ENCODE results near the gene CELSR2. TPM values are rescaled to one million over a fixed set of nuclear protein-coding genes. Genes with fewer than 3 reads are reported as not detected.

The CELSR2 gene
- total and polyA plus RNA-seq, 9 donors = 1.2 to 8.6 (median 4.2) TPM

DNA sequence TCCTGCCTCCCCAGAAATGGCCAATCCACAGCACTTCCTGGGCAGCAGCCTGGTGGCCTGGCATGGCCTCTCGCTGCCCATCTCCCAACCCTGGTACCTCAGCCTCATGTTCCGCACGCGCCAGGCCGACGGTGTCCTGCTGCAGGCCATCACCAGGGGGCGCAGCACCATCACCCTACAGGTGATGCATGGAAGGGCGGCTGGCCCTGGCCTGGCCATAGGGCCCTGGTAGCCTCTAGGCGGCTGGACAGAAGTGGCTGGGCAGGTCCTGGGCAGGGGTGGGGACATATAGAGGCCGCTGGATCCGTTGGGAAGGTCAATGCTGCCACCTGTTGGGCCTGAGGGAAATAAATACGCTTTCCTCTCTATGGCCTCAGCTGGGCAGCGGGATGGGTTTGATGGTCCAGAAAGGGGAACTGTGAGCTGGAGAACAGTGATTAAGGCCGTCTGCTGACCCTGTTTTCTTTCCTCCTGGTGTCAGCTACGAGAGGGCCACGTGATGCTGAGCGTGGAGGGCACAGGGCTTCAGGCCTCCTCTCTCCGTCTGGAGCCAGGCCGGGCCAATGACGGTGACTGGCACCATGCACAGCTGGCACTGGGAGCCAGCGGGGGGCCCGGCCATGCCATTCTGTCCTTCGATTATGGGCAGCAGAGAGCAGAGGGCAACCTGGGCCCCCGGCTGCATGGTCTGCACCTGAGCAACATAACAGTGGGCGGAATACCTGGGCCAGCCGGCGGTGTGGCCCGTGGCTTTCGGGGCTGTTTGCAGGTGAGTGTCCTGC, 14.4 kb downstream of the CELSR2 start:
- DNase-seq = peak; percentile 78
- Histone ChIP-seq H3K27me3 (ENCODE audit: control insufficient read depth, insufficient read depth, low read length) (no peaks in the 10 kb centered on the region), H3K27ac (ENCODE audit: low read length) (no peak overlapping the region), H3K36me3 (ENCODE audit: control insufficient read depth, insufficient read depth, low read length) (peaks cover 9% of the 10 kb centered on the region), H3K4me1 (ENCODE audit: control insufficient read depth, insufficient read depth, low read length) (peaks cover 2% of the 10 kb centered on the region), H3K9me3 (replicated peaks; ENCODE audit: control insufficient read depth, low read depth, low read length) (no peaks in the 10 kb centered on the region), H3K4me3 (ENCODE audit: low read length) (no peak overlapping the region)
- WGBS (ENCODE audit: insufficient coverage) = 44% methylated on average over 19 of the region's 29 CpGs

DNA sequence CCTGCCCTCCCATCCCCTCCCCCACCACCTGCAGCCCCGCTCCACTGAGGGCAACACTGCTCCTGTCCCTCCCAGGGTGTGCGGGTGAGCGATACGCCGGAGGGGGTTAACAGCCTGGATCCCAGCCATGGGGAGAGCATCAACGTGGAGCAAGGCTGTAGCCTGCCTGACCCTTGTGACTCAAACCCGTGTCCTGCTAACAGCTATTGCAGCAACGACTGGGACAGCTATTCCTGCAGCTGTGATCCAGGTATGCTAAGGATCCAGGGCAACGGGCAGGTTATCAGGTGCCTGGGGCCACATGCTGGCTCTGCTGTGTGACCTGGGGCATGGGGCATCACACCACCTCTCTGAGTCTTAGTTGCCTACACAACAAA, 15.0 kb downstream of the CELSR2 start:
- H3K4me1 ChIP-seq (ENCODE audit: control insufficient read depth, insufficient read depth, low read length) = peaks cover 2% of the 10 kb centered on the region
- H3K9me3 ChIP-seq (replicated peaks; ENCODE audit: control insufficient read depth, low read depth, low read length) = no peaks in the 10 kb centered on the region
- peaks cover 9% of the 10 kb centered on the region for H3K36me3 ChIP-seq (ENCODE audit: control insufficient read depth, insufficient read depth, low read length)
- no peak for DNase-seq
- WGBS (ENCODE audit: insufficient coverage) = 71% methylated on average over 9 of the region's 9 CpGs
- no peak overlapping the region for H3K27ac ChIP-seq (ENCODE audit: low read length)
- no peak overlapping the region for H3K4me3 ChIP-seq (ENCODE audit: low read length)
- H3K27me3 ChIP-seq (ENCODE audit: control insufficient read depth, insufficient read depth, low read length) = no peaks in the 10 kb centered on the region

DNA sequence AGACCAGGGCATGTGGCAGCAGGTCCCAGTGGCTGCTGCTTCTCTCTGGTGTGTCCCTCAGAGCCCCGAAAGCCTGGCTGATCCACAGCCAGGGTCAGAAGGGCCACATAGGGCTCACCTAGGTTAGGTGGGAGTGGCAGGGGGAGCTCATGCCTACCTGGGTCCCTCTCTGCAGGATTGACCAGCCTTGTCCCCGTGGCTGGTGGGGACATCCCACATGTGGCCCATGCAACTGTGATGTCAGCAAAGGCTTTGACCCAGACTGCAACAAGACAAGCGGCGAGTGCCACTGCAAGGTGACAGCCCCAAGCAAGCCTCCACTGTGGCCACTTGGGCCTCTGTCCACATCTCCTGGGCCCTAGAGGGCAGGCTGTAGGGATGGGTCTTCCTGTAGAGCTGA, 15.7 kb downstream of the CELSR2 start:
- peaks cover 2% of the 10 kb centered on the region for H3K4me1 ChIP-seq (ENCODE audit: control insufficient read depth, insufficient read depth, low read length)
- WGBS (ENCODE audit: insufficient coverage) = 93% methylated on average over 4 of the region's 4 CpGs
- H3K27ac ChIP-seq (ENCODE audit: low read length) = no peak overlapping the region
- no peaks in the 10 kb centered on the region for H3K9me3 ChIP-seq (replicated peaks; ENCODE audit: control insufficient read depth, low read depth, low read length)
- H3K27me3 ChIP-seq (ENCODE audit: control insufficient read depth, insufficient read depth, low read length) = no peaks in the 10 kb centered on the region
- no peak overlapping the region for H3K4me3 ChIP-seq (ENCODE audit: low read length)
- peaks cover 9% of the 10 kb centered on the region for H3K36me3 ChIP-seq (ENCODE audit: control insufficient read depth, insufficient read depth, low read length)
- no peak for DNase-seq

GRCh38 chr1:109265741-109266330, 16.5 kb downstream of the CELSR2 start:
- no peak for DNase-seq
- no peaks in the 10 kb centered on the region for H3K9me3 ChIP-seq (replicated peaks; ENCODE audit: control insufficient read depth, low read depth, low read length)

DNA sequence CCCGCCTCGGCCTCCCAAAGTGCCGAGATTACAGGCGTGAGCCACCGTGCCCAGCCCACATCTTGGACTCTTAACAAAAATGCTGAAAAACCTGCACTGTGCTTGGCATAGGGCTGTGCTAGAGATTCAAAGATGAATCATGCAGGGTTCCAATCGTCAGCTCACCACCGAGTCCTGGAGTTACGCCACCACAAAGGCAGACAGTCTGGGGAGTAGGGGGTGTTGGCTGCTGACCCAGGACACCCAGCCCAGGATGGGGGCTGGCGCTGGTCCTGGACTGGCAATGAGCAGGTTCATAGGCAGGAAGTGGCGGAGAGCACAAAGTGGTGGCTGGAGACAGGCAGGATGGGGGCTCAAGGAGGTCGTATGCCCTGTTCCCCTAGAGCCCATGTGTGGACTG, 17.6 kb downstream of the CELSR2 start:
- Histone ChIP-seq H3K4me1 (ENCODE audit: control insufficient read depth, insufficient read depth, low read length) (peaks cover 4% of the 10 kb centered on the region), H3K27me3 (ENCODE audit: control insufficient read depth, insufficient read depth, low read length) (no peaks in the 10 kb centered on the region), H3K27ac (ENCODE audit: low read length) (no peak overlapping the region), H3K36me3 (ENCODE audit: control insufficient read depth, insufficient read depth, low read length) (peaks cover 12% of the 10 kb centered on the region), H3K4me3 (ENCODE audit: low read length) (no peak overlapping the region), H3K9me3 (replicated peaks; ENCODE audit: control insufficient read depth, low read depth, low read length) (no peaks in the 10 kb centered on the region)
- no peak for DNase-seq
- WGBS (ENCODE audit: insufficient coverage) = 87% methylated on average over 11 of the region's 11 CpGs

More at GRCh38 chr1:109265741-109266330, 16.5 kb downstream of the CELSR2 start:
- WGBS (ENCODE audit: insufficient coverage) = 86% methylated on average over 7 of the region's 13 CpGs
- Histone ChIP-seq H3K27me3 (ENCODE audit: control insufficient read depth, insufficient read depth, low read length) (no peaks in the 10 kb centered on the region), H3K27ac (ENCODE audit: low read length) (no peak overlapping the region), H3K4me1 (ENCODE audit: control insufficient read depth, insufficient read depth, low read length) (peaks cover 2% of the 10 kb centered on the region), H3K36me3 (ENCODE audit: control insufficient read depth, insufficient read depth, low read length) (peaks cover 12% of the 10 kb centered on the region), H3K4me3 (ENCODE audit: low read length) (no peak overlapping the region)

DNA sequence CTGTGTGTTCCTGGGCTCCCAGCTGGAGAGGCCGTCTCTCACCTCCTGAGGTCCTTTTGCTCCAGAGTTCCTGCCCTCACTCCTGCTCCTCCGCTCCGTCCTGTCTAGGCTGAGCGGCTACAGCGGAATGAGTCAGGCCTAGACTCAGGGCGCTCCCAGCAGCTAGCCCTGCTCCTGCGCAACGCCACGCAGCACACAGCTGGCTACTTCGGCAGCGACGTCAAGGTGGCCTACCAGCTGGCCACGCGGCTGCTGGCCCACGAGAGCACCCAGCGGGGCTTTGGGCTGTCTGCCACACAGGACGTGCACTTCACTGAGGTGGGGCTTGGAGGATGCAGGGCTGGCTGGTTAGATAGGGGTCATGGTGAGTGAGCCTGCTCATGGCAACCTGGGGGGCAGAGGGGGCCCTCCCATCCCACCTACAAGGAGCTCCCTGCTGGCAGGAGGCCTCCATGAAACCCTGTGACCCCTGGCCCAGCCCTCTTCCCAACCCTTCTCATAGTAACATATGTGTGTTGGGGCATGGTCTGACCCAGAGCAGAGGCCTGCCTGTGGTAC, 18.5 kb downstream of the CELSR2 start:
- no peak overlapping the region for H3K4me3 ChIP-seq (ENCODE audit: low read length)
- 91% methylated on average over 16 of the region's 17 CpGs for WGBS (ENCODE audit: insufficient coverage)
- no peaks in the 10 kb centered on the region for H3K27me3 ChIP-seq (ENCODE audit: control insufficient read depth, insufficient read depth, low read length)
- peaks cover 10% of the 10 kb centered on the region for H3K4me1 ChIP-seq (ENCODE audit: control insufficient read depth, insufficient read depth, low read length)
- peaks cover 12% of the 10 kb centered on the region for H3K36me3 ChIP-seq (ENCODE audit: control insufficient read depth, insufficient read depth, low read length)
- no peaks in the 10 kb centered on the region for H3K9me3 ChIP-seq (replicated peaks; ENCODE audit: control insufficient read depth, low read depth, low read length)
- no peak overlapping the region for H3K27ac ChIP-seq (ENCODE audit: low read length)
- no peak for DNase-seq

- no peak overlapping the region for H3K4me3 ChIP-seq (ENCODE audit: low read length)
- peaks cover 12% of the 10 kb centered on the region for H3K36me3 ChIP-seq (ENCODE audit: control insufficient read depth, insufficient read depth, low read length)
- H3K27ac ChIP-seq (ENCODE audit: low read length) = no peak overlapping the region
- WGBS (ENCODE audit: insufficient coverage) = 89% methylated on average over 24 of the region's 29 CpGs
- DNase-seq = no peak
- no peaks in the 10 kb centered on the region for H3K9me3 ChIP-seq (replicated peaks; ENCODE audit: control insufficient read depth, low read depth, low read length)
- H3K4me1 ChIP-seq (ENCODE audit: control insufficient read depth, insufficient read depth, low read length) = peaks cover 14% of the 10 kb centered on the region
- no peaks in the 10 kb centered on the region for H3K27me3 ChIP-seq (ENCODE audit: control insufficient read depth, insufficient read depth, low read length)
Measured at GRCh38 chr1:109268431-109269211, 19.3 kb downstream of the CELSR2 start.

DNA sequence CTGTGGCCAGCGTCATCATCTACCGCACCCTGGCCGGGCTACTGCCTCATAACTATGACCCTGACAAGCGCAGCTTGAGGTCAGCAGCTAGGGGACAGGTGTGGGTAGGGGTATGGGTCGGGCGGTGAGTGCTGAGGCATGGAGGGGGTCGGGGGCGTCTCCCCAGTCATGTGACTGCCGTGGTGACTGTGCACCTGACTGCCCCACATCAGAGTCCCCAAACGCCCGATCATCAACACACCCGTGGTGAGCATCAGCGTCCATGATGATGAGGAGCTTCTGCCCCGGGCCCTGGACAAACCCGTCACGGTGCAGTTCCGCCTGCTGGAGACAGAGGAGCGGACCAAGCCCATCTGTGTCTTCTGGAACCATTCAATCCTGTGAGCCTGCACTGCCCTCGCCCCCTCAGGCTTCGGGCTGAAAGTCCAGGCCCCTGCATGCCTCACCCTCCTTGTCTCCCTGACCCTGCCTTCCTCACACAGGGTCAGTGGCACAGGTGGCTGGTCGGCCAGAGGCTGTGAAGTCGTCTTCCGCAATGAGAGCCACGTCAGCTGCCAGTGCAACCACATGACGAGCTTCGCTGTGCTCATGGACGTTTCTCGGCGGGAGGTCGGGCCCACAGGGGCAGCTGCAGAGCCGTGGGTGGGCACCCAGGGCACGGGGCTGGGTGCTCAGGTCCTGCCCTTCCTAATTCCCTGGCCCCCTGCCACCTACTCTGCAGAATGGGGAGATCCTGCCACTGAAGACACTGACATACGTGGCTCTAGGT, 20.1 kb downstream of the CELSR2 start:
- DNase-seq = no peak
- H3K27ac ChIP-seq (ENCODE audit: low read length) = no peak overlapping the region
- H3K36me3 ChIP-seq (ENCODE audit: control insufficient read depth, insufficient read depth, low read length) = peaks cover 12% of the 10 kb centered on the region
- H3K27me3 ChIP-seq (ENCODE audit: control insufficient read depth, insufficient read depth, low read length) = no peaks in the 10 kb centered on the region
- no peak overlapping the region for H3K4me3 ChIP-seq (ENCODE audit: low read length)
- H3K9me3 ChIP-seq (replicated peaks; ENCODE audit: control insufficient read depth, low read depth, low read length) = no peaks in the 10 kb centered on the region
- WGBS (ENCODE audit: insufficient coverage) = 85% methylated on average over 25 of the region's 33 CpGs
- H3K4me1 ChIP-seq (ENCODE audit: control insufficient read depth, insufficient read depth, low read length) = peaks cover 14% of the 10 kb centered on the region

GRCh38 chr1:109269981-109270622, 20.8 kb downstream of the CELSR2 start:
- Histone ChIP-seq H3K27me3 (ENCODE audit: control insufficient read depth, insufficient read depth, low read length) (no peaks in the 10 kb centered on the region), H3K27ac (ENCODE audit: low read length) (no peak overlapping the region), H3K36me3 (ENCODE audit: control insufficient read depth, insufficient read depth, low read length) (peaks cover 12% of the 10 kb centered on the region), H3K9me3 (replicated peaks; ENCODE audit: control insufficient read depth, low read depth, low read length) (no peaks in the 10 kb centered on the region), H3K4me1 (ENCODE audit: control insufficient read depth, insufficient read depth, low read length) (peaks cover 14% of the 10 kb centered on the region), H3K4me3 (ENCODE audit: low read length) (no peak overlapping the region)
- WGBS (ENCODE audit: insufficient coverage) = 89% methylated on average over 16 of the region's 17 CpGs
- DNase-seq = no peak
